ENCODE data around the gene CREB3.

GRCh38 chr9:35714123-35714522 lies 18.3 kb upstream of the CREB3 start:
- TF ChIP-seq, protein P1, sequence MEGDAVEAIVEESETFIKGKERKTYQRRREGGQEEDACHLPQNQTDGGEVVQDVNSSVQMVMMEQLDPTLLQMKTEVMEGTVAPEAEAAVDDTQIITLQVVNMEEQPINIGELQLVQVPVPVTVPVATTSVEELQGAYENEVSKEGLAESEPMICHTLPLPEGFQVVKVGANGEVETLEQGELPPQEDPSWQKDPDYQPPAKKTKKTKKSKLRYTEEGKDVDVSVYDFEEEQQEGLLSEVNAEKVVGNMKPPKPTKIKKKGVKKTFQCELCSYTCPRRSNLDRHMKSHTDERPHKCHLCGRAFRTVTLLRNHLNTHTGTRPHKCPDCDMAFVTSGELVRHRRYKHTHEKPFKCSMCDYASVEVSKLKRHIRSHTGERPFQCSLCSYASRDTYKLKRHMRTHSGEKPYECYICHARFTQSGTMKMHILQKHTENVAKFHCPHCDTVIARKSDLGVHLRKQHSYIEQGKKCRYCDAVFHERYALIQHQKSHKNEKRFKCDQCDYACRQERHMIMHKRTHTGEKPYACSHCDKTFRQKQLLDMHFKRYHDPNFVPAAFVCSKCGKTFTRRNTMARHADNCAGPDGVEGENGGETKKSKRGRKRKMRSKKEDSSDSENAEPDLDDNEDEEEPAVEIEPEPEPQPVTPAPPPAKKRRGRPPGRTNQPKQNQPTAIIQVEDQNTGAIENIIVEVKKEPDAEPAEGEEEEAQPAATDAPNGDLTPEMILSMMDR (conservative IDR thresholded peaks at IDR 0.05), result no peak
- TF ChIP-seq EZH2 (IDR thresholded peaks at IDR 0.05; ENCODE audit: low read depth), result no peak

All from PC-9 (cell line).